ENCODE measurements around the gene FAM111A.

FAM111A gene

GRCh38 chr11:59141673-59142460 lies 789 bp upstream of the FAM111A start:
- DNase-seq: peak in 1 of 58 donors; percentile 25

- DNase-seq: peak in 1 of 58 donors; percentile 1
Measured at GRCh38 chr11:59144096-59144495, 1.4 kb downstream of the FAM111A start.

GRCh38 chr11:59144579-59145345 lies 2.1 kb downstream of the FAM111A start:
- DNase-seq: peak in 49 of 58 donors; percentile 6 to 63 (median 19)

GRCh38 chr11:59145534-59145933 lies 2.9 kb downstream of the FAM111A start:
- DNase-seq: no peak

- no peak for DNase-seq
Measured at GRCh38 chr11:59151761-59152160, 9.1 kb downstream of the FAM111A start.

GRCh38 chr11:59152312-59152951 lies 9.8 kb downstream of the FAM111A start:
- DNase-seq: no peak

- DNase-seq: no peak
Measured at GRCh38 chr11:59154610-59155009, 12.0 kb downstream of the FAM111A start.

GRCh38 chr11:59157433-59157832 lies 14.8 kb downstream of the FAM111A start:
- DNase-seq: no peak

- DNase-seq: peak in 33 of 58 donors; percentile 2 to 74 (median 38)
Measured at GRCh38 chr11:59158206-59159068, 15.8 kb downstream of the FAM111A start.

- no peak for DNase-seq
Measured at GRCh38 chr11:59164028-59164427, 21.4 kb downstream of the FAM111A start.

- peak; percentile 47 to 95 (median 87) for DNase-seq
Measured at GRCh38 chr11:59171508-59172322, 29.1 kb downstream of the FAM111A start, which contains the start of gene DTX4. DTX4 (plus strand) TSS chr11:59172132; CDS start chr11:59172596, 464 bp downstream.

- DNase-seq: peak in 7 of 58 donors; percentile 34 to 54 (median 49)
Measured at GRCh38 chr11:59172345-59173079, 29.9 kb downstream of the FAM111A start.

- DNase-seq: peak in 36 of 58 donors; percentile 20 to 74 (median 36)
Measured at GRCh38 chr11:59173080-59173963, 30.7 kb downstream of the FAM111A start.

- no peak for DNase-seq
Measured at GRCh38 chr11:59173964-59174663, 31.5 kb downstream of the FAM111A start.

- peak in 7 of 58 donors; percentile 9 to 44 (median 18) for DNase-seq
Measured at GRCh38 chr11:59174664-59175033, 32.0 kb downstream of the FAM111A start.

GRCh38 chr11:59175091-59175501 lies 32.4 kb downstream of the FAM111A start:
- DNase-seq: peak in 6 of 58 donors; percentile 10 to 31 (median 22)

GRCh38 chr11:59176330-59176729 lies 33.7 kb downstream of the FAM111A start:
- DNase-seq: no peak
